Effector memory CD4-positive, alpha-beta T cell (primary cell): ENCODE results near the gene GLP1R.
"Not testable (repeated sequence)": the region's sequence is repeated elsewhere in the genome, so short reads cannot be mapped to it uniquely, and the experiment has no call there.

Experiments used
- DNase-seq, 3 donors: peaks; one replicate each; pipeline ENCODE4 v3.0.0-alpha.2; 2020
- H3K27ac ChIP-seq: 2 replicates; pipeline ENCODE4 v1.7.0; 2013; ENCODE audit warnings: mild to moderate bottlenecking, low read length, moderate library complexity; ENCODE audit not compliant: insufficient read depth, poor library complexity, severe bottlenecking
- H3K27me3 ChIP-seq: replicated peaks from 2 replicates; pipeline ENCODE4 v1.7.0; 2013; ENCODE audit warnings: mild to moderate bottlenecking, low read length; ENCODE audit not compliant: insufficient read depth, control insufficient read depth, poor library complexity, severe bottlenecking
- H3K36me3 ChIP-seq: 2 replicates; pipeline ENCODE4 v1.7.0; 2013; ENCODE audit warnings: mild to moderate bottlenecking, low read length, moderate library complexity; ENCODE audit not compliant: control insufficient read depth, insufficient read depth
- H3K4me1 ChIP-seq: 2 replicates; pipeline ENCODE4 v1.7.0; 2013; ENCODE audit warnings: low read length, mild to moderate bottlenecking; ENCODE audit not compliant: control insufficient read depth, insufficient read depth, poor library complexity, severe bottlenecking
- H3K4me3 ChIP-seq: 2 replicates; pipeline ENCODE4 v1.7.0; 2013; ENCODE audit warnings: low read length, low read depth, mild to moderate bottlenecking; ENCODE audit not compliant: insufficient read depth, poor library complexity, severe bottlenecking
- H3K9me3 ChIP-seq: 2 replicates; pipeline ENCODE4 v1.7.0; 2013; ENCODE audit warnings: mild to moderate bottlenecking, low read length, moderate library complexity; ENCODE audit not compliant: control insufficient read depth

Gene GLP1R

GRCh38 chr6:39114704-39115599, 66.4 kb downstream of the GLP1R start, which contains the start of gene SAYSD1:
SAYSD1 (minus strand) TSS chr6:39115186; CDS start chr6:39115089, 97 bp downstream.
- Histone ChIP-seq H3K9me3 (no peaks in the 10 kb centered on the region), H3K27me3 (no peaks in the 10 kb centered on the region), H3K4me3 (peak within 1 kb of the TSS; percentile 77), H3K4me1 (no peaks in the 10 kb centered on the region), H3K36me3 (no peaks in the 10 kb centered on the region), H3K27ac (peak within 1 kb of the TSS; percentile 91)
- DNase-seq, result peak; percentile 81 to 86 (median 85)

DNA sequence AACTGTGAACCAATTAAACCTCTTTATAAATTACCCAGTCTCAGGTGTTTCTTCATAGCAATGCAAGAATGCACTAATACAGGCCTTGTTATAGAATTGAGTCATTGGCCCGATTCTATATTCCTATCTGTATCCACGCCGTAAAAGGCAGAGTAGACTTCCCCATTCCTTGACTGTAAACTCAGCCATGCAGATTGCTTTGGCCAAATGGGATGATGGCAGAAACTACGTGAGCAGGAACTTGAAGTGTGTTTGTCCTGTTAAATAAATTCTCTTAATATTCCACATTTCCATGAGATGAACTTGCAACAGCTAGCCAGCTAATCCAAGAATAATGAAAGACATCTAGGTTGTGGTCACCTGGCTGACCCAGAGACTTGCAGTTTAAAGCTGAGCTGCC, 70.3 kb downstream of the GLP1R start:
- H3K36me3 ChIP-seq, result no peaks in the 10 kb centered on the region
- H3K4me3 ChIP-seq, result no peak overlapping the region
- no peaks in the 10 kb centered on the region for H3K4me1 ChIP-seq
- no peak for DNase-seq
- H3K9me3 ChIP-seq, result no peaks in the 10 kb centered on the region
- no peak overlapping the region for H3K27ac ChIP-seq
- no peaks in the 10 kb centered on the region for H3K27me3 ChIP-seq

GRCh38 chr6:39124114-39124513, 75.5 kb downstream of the GLP1R start:
- DNase-seq, result no peak
- H3K4me1 ChIP-seq, result no peaks in the 10 kb centered on the region
- no peak overlapping the region for H3K4me3 ChIP-seq
- no peaks in the 10 kb centered on the region for H3K9me3 ChIP-seq
- no peaks in the 10 kb centered on the region for H3K36me3 ChIP-seq
- no peaks in the 10 kb centered on the region for H3K27me3 ChIP-seq
- no peak overlapping the region for H3K27ac ChIP-seq

DNA sequence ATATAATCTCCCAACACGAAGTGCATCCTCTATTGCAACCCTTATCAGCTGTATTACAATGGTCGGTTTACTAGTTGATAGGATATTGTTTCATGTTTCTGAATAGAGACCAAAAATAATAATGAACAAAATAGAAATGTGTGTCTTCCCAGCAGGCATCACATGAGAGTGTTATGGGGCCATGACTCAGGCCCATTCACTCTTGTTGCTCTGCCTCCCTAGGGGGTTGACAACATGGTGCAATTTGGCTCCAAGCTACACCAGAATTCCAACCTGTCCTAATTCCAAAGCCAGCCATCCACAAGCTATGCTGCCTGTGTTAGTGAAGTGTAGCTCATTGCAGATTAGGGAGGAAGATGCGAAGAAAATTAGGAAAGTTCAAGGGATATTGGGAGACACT, 79.5 kb downstream of the GLP1R start:
- Histone ChIP-seq H3K4me1 (no peaks in the 10 kb centered on the region), H3K27ac (no peak overlapping the region), H3K9me3 (no peaks in the 10 kb centered on the region), H3K27me3 (no peaks in the 10 kb centered on the region), H3K36me3 (no peaks in the 10 kb centered on the region), H3K4me3 (no peak overlapping the region)
- no peak for DNase-seq

DNA sequence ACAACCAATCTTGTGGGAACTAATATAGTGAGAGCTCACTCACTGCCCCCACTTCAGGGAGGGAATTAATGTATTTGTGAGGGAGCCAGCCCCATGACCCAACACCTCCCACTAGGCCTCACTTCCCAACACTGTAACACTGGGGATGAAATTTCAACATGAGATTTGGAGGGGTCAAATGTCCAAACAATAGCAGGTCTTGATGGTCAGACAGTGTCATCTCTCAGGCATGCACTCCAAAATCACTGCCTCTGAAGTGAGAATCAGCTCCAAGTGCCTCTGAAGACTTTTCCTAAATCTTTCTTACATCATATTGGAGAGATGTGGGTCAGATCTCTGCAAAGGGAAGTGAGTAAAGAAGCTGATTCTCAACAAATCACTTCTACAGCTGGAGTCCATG, 80.3 kb downstream of the GLP1R start:
- Histone ChIP-seq H3K27ac (no peak overlapping the region), H3K4me1 (no peaks in the 10 kb centered on the region), H3K27me3 (no peaks in the 10 kb centered on the region), H3K36me3 (no peaks in the 10 kb centered on the region), H3K4me3 (no peak overlapping the region), H3K9me3 (no peaks in the 10 kb centered on the region)
- no peak for DNase-seq

DNA sequence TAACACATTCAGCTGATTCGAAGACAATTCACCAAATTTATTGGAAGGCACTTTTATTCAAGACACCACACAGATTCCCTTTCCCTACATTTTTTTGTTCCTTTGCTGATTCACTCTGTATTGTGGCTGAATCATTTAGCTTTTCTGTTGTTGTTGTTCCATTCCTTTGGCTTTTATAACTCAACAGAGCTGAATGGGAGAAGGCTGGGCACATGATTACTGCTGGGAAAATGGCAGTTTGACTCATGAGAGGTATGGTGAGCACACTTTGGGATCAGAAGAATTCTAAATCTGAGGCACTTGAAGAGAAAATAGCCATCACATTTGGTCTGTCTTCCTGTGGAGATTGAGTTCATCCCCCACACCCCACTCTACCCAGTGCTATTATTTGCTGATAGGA, 82.1 kb downstream of the GLP1R start:
- Histone ChIP-seq H3K27ac (no peak overlapping the region), H3K4me3 (no peak overlapping the region), H3K4me1 (no peaks in the 10 kb centered on the region), H3K27me3 (no peaks in the 10 kb centered on the region), H3K36me3 (no peaks in the 10 kb centered on the region), H3K9me3 (no peaks in the 10 kb centered on the region)
- no peak for DNase-seq

DNA sequence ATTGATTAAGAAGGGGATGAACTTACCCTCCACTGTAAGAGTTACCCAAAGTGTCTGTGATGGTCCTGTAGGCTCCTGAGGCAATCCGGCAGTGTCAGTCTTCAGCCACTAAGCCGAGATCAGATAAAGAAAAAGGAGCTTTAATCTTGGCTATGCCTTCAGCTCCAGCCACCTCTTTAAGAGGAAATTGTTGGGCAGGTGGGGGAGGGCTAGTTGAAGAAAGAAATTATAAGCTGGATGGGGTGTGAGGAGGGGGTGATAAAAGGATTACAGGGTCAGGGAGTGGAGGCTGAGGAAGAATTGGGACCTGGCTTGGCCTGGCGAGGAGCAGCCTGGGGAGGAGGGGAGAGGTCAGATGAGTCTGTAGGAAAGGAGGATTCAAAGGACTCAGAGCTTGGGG, 86.2 kb downstream of the GLP1R start:
- H3K36me3 ChIP-seq, H3K27ac ChIP-seq, DNase-seq, H3K4me1 ChIP-seq, H3K4me3 ChIP-seq, H3K27me3 ChIP-seq, H3K9me3 ChIP-seq: not testable (repeated sequence)

DNA sequence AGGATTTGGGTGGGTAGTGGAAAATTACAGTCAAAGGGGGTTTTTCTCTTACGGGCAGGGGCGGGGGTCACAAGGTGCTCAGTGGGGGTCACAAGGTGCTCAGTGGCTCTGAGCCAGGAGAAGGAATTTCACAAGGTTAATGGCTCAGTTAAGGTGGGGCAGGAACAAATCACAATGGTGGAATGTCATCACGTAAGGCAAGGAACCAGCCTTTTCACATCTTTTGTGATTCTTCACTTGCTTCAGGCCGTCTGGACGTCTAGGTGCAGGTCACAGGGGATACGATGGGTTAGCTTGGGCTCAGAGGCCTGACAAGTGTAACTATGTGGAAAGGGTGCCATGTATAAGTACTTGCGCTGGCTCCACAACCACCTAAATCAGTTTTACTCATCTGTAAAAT, 87.6 kb downstream of the GLP1R start:
- not testable (repeated sequence) for DNase-seq, H3K9me3 ChIP-seq, H3K4me1 ChIP-seq, H3K4me3 ChIP-seq, H3K27ac ChIP-seq, H3K36me3 ChIP-seq, H3K27me3 ChIP-seq

DNA sequence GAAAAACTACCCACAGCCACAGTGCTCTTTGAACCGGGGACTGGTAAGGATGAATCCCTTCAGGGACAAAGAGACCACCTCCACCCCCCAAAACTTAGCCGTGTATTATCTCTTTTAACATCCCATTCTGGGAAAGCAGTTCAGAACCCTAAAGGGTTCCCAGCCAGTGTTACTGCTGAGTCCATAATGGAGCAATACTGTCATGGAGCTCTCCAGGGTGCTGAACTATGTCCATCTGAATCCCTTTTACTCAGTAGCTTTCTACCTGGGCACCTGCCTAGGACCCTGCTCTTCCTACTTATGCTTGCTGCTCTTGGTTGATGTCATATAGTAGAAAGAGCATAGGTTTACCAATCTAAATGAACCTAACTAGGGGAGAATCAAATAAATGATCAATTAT, 88.7 kb downstream of the GLP1R start:
- H3K4me3 ChIP-seq, result no peak overlapping the region
- H3K9me3 ChIP-seq, result no peaks in the 10 kb centered on the region
- H3K4me1 ChIP-seq, result no peaks in the 10 kb centered on the region
- H3K27ac ChIP-seq, result no peak overlapping the region
- no peaks in the 10 kb centered on the region for H3K27me3 ChIP-seq
- no peak for DNase-seq
- no peaks in the 10 kb centered on the region for H3K36me3 ChIP-seq
